ENCODE measurements around the gene GALNT10.

GALNT10 gene

GRCh38 chr5:154258531-154259217 is 68.1 kb downstream of the GALNT10 start:
- TF ChIP-seq CTCF (IDR thresholded peaks at IDR 0.05; ENCODE audit: low read depth, low read length): no peak
- DNase-seq: no peak
- Histone ChIP-seq H3K27ac (no peak overlapping the region), H3K4me3 (ENCODE audit: low read depth, low read length) (no peak overlapping the region), H3K36me3 (no peaks in the 10 kb centered on the region), H3K27me3 (ENCODE audit: insufficient read depth, low read depth, severe bottlenecking) (no peaks in the 10 kb centered on the region), H3K9me3 (ENCODE audit: severe bottlenecking) (no peaks in the 10 kb centered on the region)

- Histone ChIP-seq H3K9me3 (ENCODE audit: severe bottlenecking) (no peaks in the 10 kb centered on the region), H3K27me3 (ENCODE audit: insufficient read depth, low read depth, severe bottlenecking) (no peaks in the 10 kb centered on the region), H3K36me3 (no peaks in the 10 kb centered on the region), H3K27ac (no peak overlapping the region), H3K4me3 (ENCODE audit: low read depth, low read length) (no peak overlapping the region)
- no peak for TF ChIP-seq CTCF (IDR thresholded peaks at IDR 0.05; ENCODE audit: low read depth, low read length)
- DNase-seq: peak; percentile 79
Measured at GRCh38 chr5:154260224-154260927, 69.8 kb downstream of the GALNT10 start.

- no peaks in the 10 kb centered on the region for H3K9me3 ChIP-seq (ENCODE audit: severe bottlenecking)
- TF ChIP-seq CTCF (IDR thresholded peaks at IDR 0.05; ENCODE audit: low read depth, low read length): no peak
- H3K27ac ChIP-seq: no peak overlapping the region
- no peak for DNase-seq
- H3K36me3 ChIP-seq: no peaks in the 10 kb centered on the region
- H3K27me3 ChIP-seq (ENCODE audit: insufficient read depth, low read depth, severe bottlenecking): no peaks in the 10 kb centered on the region
- no peak overlapping the region for H3K4me3 ChIP-seq (ENCODE audit: low read depth, low read length)
Measured at GRCh38 chr5:154262342-154262741, 71.8 kb downstream of the GALNT10 start.

- DNase-seq: no peak
- Histone ChIP-seq H3K9me3 (ENCODE audit: severe bottlenecking) (no peaks in the 10 kb centered on the region), H3K36me3 (no peaks in the 10 kb centered on the region), H3K27ac (no peak overlapping the region), H3K27me3 (ENCODE audit: insufficient read depth, low read depth, severe bottlenecking) (no peaks in the 10 kb centered on the region), H3K4me3 (ENCODE audit: low read depth, low read length) (no peak overlapping the region)
- no peak for TF ChIP-seq CTCF (IDR thresholded peaks at IDR 0.05; ENCODE audit: low read depth, low read length)
Measured at GRCh38 chr5:154264549-154265196, 74.1 kb downstream of the GALNT10 start.

GRCh38 chr5:154265197-154265773 is 74.8 kb downstream of the GALNT10 start:
- H3K4me3 ChIP-seq (ENCODE audit: low read depth, low read length): no peak overlapping the region
- no peaks in the 10 kb centered on the region for H3K36me3 ChIP-seq
- TF ChIP-seq CTCF (IDR thresholded peaks at IDR 0.05; ENCODE audit: low read depth, low read length): no peak
- DNase-seq: no peak
- H3K27me3 ChIP-seq (ENCODE audit: insufficient read depth, low read depth, severe bottlenecking): no peaks in the 10 kb centered on the region
- no peak overlapping the region for H3K27ac ChIP-seq
- H3K9me3 ChIP-seq (ENCODE audit: severe bottlenecking): no peaks in the 10 kb centered on the region

Data from WERI-Rb-1 (cell line).